NB4 (cell line): ENCODE results near the gene DPF3.

ENCODE experiments used
- DNase-seq: peaks from one replicate; pipeline ENCODE4 v3.0.0; 2010; ENCODE audit warnings: low read depth
- H3K4me3 ChIP-seq: one replicate; pipeline ENCODE4 v1.5.1; 2011; ENCODE audit warnings: mild to moderate bottlenecking, low read depth, low read length, moderate library complexity
- MYC ChIP-seq: IDR thresholded peaks from 2 replicates; pipeline ENCODE4 v1.6.1; 2011; ENCODE audit warnings: low read depth, low read length
- POLR2A ChIP-seq: IDR thresholded peaks from 2 replicates; pipeline ENCODE4 v1.6.1; 2011; ENCODE audit warnings: mild to moderate bottlenecking; ENCODE audit not compliant: insufficient read length; ENCODE audit errors: extremely low read depth
- TF ChIP-seq, protein P1 (sequence below): IDR thresholded peaks from 2 replicates; pipeline ENCODE4 v1.6.1; 2011; ENCODE audit warnings: low read depth, low read length
- TF ChIP-seq, protein P2 (sequence below): IDR thresholded peaks from one replicate; pipeline ENCODE4 v1.5.1; 2012; ENCODE audit warnings: low read depth, low read length

DPF3 gene

DNA sequence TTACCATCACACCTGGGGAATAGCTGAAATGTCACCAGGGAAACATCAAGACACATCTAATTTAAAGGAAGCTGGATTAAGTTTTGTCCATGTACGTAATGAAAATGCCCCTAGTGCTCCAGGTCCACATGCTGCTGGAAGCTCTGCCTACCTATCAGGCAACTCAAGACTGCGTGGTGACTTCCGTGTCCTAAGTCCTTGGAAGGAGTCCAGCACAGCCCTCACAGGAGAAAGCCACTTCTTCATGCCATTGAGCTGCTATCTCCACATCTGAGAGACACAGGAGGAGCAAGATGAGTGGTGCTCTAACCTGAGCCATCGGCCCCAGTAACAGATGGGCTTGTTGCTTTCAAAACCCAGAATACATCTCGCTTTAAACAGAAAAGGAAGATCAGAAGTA is 316.4 kb downstream of the DPF3 start:
- DNase-seq = no peak
- TF ChIP-seq, protein P1, sequence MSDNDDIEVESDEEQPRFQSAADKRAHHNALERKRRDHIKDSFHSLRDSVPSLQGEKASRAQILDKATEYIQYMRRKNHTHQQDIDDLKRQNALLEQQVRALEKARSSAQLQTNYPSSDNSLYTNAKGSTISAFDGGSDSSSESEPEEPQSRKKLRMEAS = no peak
- no peak for TF ChIP-seq POLR2A
- TF ChIP-seq, protein P2, sequence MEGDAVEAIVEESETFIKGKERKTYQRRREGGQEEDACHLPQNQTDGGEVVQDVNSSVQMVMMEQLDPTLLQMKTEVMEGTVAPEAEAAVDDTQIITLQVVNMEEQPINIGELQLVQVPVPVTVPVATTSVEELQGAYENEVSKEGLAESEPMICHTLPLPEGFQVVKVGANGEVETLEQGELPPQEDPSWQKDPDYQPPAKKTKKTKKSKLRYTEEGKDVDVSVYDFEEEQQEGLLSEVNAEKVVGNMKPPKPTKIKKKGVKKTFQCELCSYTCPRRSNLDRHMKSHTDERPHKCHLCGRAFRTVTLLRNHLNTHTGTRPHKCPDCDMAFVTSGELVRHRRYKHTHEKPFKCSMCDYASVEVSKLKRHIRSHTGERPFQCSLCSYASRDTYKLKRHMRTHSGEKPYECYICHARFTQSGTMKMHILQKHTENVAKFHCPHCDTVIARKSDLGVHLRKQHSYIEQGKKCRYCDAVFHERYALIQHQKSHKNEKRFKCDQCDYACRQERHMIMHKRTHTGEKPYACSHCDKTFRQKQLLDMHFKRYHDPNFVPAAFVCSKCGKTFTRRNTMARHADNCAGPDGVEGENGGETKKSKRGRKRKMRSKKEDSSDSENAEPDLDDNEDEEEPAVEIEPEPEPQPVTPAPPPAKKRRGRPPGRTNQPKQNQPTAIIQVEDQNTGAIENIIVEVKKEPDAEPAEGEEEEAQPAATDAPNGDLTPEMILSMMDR = no peak
- no peak for TF ChIP-seq MYC
- H3K4me3 ChIP-seq = no peak overlapping the region

DNA sequence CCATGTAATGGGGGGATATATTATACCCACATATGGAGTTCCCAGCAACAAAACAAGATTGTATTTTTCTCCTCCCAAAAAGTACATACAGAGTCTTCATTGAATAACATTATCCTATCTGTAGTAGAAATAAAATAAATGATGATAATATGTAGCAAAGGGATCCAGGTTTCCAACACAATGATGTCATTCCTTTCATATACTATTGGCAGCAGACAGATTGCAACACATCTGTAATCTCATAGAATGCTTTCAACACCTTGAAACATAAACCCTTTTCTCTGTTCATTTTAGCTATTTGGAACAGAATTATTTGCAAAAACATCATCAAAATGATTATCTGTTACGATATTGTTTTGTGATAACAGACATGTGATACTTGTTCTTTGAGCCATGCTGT is 317.6 kb downstream of the DPF3 start:
- no peak for DNase-seq
- TF ChIP-seq, protein P2 = no peak
- TF ChIP-seq, protein P1 = no peak
- TF ChIP-seq POLR2A (no peak), MYC (no peak)
- no peak overlapping the region for H3K4me3 ChIP-seq

DNA sequence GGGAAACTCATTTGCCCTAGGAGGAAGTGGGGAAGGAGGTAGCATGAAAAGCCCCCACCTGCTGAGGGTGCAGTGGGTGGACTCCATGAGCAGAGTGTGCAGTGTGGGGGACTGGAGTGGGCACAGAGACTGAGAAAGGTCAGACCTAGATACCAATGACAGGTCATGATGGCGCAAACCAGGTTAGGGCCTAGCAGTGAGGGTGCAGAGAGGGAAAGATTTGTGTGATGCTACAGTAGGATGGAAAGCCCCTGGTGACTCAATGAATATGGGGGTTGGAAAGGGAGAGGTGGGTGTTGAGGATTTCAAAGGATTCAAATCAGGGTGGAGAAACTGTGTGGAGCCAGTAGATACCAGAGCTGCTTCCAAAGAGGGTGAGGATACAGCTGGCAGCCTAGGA is 319.2 kb downstream of the DPF3 start:
- TF ChIP-seq MYC (no peak), POLR2A (no peak)
- TF ChIP-seq, protein P2 = no peak
- TF ChIP-seq, protein P1 = no peak
- DNase-seq = no peak
- H3K4me3 ChIP-seq = no peak overlapping the region

DNA sequence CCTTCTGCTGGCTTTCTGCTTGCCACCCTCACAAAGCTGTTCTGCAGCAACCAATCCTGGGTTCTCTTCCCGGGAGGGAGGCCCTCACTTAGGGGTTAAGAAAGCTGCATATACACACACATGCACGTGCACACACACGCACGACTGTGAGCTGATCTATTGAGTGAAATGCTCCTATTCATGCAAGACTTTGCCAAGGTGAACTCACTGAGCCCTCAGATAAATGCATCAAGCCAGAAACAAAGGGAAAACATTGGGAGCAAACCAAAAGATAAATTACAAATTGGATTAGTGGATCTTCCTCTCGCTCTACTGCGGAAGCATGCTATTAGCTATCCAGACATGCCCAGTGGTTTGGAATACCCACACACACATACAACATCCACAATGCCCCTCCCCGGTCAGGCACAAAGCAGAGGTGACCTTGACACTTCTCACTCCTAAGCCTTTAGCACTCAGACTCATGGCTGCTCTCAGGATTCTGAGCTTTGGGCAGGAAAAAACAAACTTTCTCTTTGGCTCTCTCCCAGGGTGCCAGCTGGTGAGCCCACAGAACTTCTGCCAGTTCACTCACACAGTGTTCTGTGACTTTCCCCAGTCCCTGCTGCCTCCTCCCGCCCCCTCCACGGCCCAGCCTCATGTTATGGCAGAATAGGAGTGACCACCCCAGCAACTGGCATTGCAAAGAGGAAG is 320.0 kb downstream of the DPF3 start:
- no peak for TF ChIP-seq POLR2A
- TF ChIP-seq MYC = no peak
- TF ChIP-seq, protein P1 = no peak
- TF ChIP-seq, protein P2 = no peak
- DNase-seq = no peak
- no peak overlapping the region for H3K4me3 ChIP-seq
